Urothelium cell line (cell line): Measurements from ENCODE around the gene THRAP3.
"Not testable (repeated sequence)": the region's sequence is repeated elsewhere in the genome, so short reads cannot be mapped to it uniquely, and the experiment has no call there.

ENCODE experiments used
- DNase-seq: peaks from one replicate; pipeline ENCODE4 v3.0.0; 2011; ENCODE audit warnings: low spot score, mixed read lengths
- FAIRE-seq: peaks from 2 replicates; lab custom pipeline; 2011; peaks lifted over from hg19 to GRCh38; lab: Jason Lieb, UNC

Gene THRAP3

GRCh38 chr1:36204347-36204909 is 19.8 kb upstream of the THRAP3 start:
- FAIRE-seq (no peak), DNase-seq (no peak)

GRCh38 chr1:36206323-36206858 is 17.9 kb upstream of the THRAP3 start:
- DNase-seq (no peak), FAIRE-seq (no peak)

- DNase-seq (no peak), FAIRE-seq (no peak)
Measured at GRCh38 chr1:36207339-36207738, 16.9 kb upstream of the THRAP3 start.

GRCh38 chr1:36208978-36209703 is 15.1 kb upstream of the THRAP3 start:
- DNase-seq (no peak), FAIRE-seq (no peak)

- FAIRE-seq, result no peak
- no peak for DNase-seq
Measured at GRCh38 chr1:36211307-36211706, 12.9 kb upstream of the THRAP3 start.

GRCh38 chr1:36211841-36212240 is 12.4 kb upstream of the THRAP3 start:
- no peak for DNase-seq
- no peak for FAIRE-seq

GRCh38 chr1:36212782-36213181 is 11.5 kb upstream of the THRAP3 start:
- DNase-seq (no peak), FAIRE-seq (no peak)

GRCh38 chr1:36217670-36218069 is 6.6 kb upstream of the THRAP3 start:
- FAIRE-seq (no peak), DNase-seq (no peak)

- not testable (repeated sequence) for DNase-seq, FAIRE-seq
Measured at GRCh38 chr1:36221901-36222300, 2.3 kb upstream of the THRAP3 start.

- DNase-seq (no peak), FAIRE-seq (no peak)
Measured at GRCh38 chr1:36222481-36223380, 1.5 kb upstream of the THRAP3 start.

GRCh38 chr1:36223381-36223995 is 755 bp upstream of the THRAP3 start:
- peak; percentile 29 for DNase-seq
- FAIRE-seq, result no peak

GRCh38 chr1:36224537-36225282 is 467 bp downstream of the THRAP3 start:
- FAIRE-seq (no peak), DNase-seq (peak; percentile 87)

- FAIRE-seq (no peak), DNase-seq (no peak)
Measured at GRCh38 chr1:36225283-36225899, 1.1 kb downstream of the THRAP3 start.

GRCh38 chr1:36230279-36230678 is 6.0 kb downstream of the THRAP3 start:
- DNase-seq, FAIRE-seq: not testable (repeated sequence)

GRCh38 chr1:36231191-36231590 is 6.9 kb downstream of the THRAP3 start:
- FAIRE-seq (no peak), DNase-seq (no peak)

GRCh38 chr1:36232212-36233095 is 8.2 kb downstream of the THRAP3 start:
- no peak for FAIRE-seq
- DNase-seq, result no peak

GRCh38 chr1:36236302-36236701 is 12.1 kb downstream of the THRAP3 start:
- FAIRE-seq (no peak), DNase-seq (no peak)

GRCh38 chr1:36238433-36238832 is 14.2 kb downstream of the THRAP3 start:
- FAIRE-seq, result no peak
- DNase-seq, result no peak
